Stimulated activated CD4-positive, alpha-beta T cell treated with anti-CD3 and anti-CD28 coated beads, Interleukin-4, amount 100 ng/mL, for 4 hours (primary cell): Measurements from ENCODE around the gene ADAP1.

Experiments
- DNase-seq, 2 experiments: peaks; one replicate each; pipeline ENCODE4 v3.0.0-alpha.2; 2020

Gene ADAP1

GRCh38 chr7:919924-920341, 34.5 kb downstream of the ADAP1 start:
- no peak for DNase-seq

GRCh38 chr7:919114-919442, 35.4 kb downstream of the ADAP1 start:
- no peak for DNase-seq

- DNase-seq, result no peak
Observed at GRCh38 chr7:918441-919113, 35.9 kb downstream of the ADAP1 start.

- no peak for DNase-seq
Observed at GRCh38 chr7:918118-918425, 36.4 kb downstream of the ADAP1 start.

- DNase-seq, result no peak
Observed at GRCh38 chr7:917255-918117, 37.0 kb downstream of the ADAP1 start.

- no peak for DNase-seq
Observed at GRCh38 chr7:916291-916941, 38.1 kb downstream of the ADAP1 start.

- no peak for DNase-seq
Observed at GRCh38 chr7:915291-916218, 38.9 kb downstream of the ADAP1 start.

GRCh38 chr7:914521-915194, 39.8 kb downstream of the ADAP1 start:
- DNase-seq, result no peak

- DNase-seq, result no peak
Observed at GRCh38 chr7:913736-914520, 40.6 kb downstream of the ADAP1 start.

GRCh38 chr7:911791-912480, 42.5 kb downstream of the ADAP1 start:
- DNase-seq, result no peak

- no peak for DNase-seq
Observed at GRCh38 chr7:910931-911431, 43.5 kb downstream of the ADAP1 start.

GRCh38 chr7:910441-910861, 44.0 kb downstream of the ADAP1 start:
- DNase-seq, result no peak

- DNase-seq, result no peak
Observed at GRCh38 chr7:909358-910329, 44.8 kb downstream of the ADAP1 start.

- DNase-seq, result peak; percentile 31 to 69
Observed at GRCh38 chr7:908591-909357, 45.7 kb downstream of the ADAP1 start.

- DNase-seq, result no peak
Observed at GRCh38 chr7:908159-908581, 46.3 kb downstream of the ADAP1 start.

- DNase-seq, result no peak
Observed at GRCh38 chr7:907158-907980, 47.1 kb downstream of the ADAP1 start.

- DNase-seq, result no peak
Observed at GRCh38 chr7:906776-907157, 47.7 kb downstream of the ADAP1 start.

GRCh38 chr7:904847-905246, 49.6 kb downstream of the ADAP1 start:
- DNase-seq, result no peak
